Activated naive CD4-positive, alpha-beta T cell treated with anti-CD3 and anti-CD28 coated beads for 36 hours (primary cell): ENCODE data around the gene FRY. TPM values are rescaled to one million over a fixed set of nuclear protein-coding genes. Genes with fewer than 3 reads are reported as not detected.

Source experiments
- CTCF ChIA-PET: fragments of 350-600 bp; sonication (Branson Sonifier 250); formaldehyde crosslinking; loops from one replicate; lab custom pipeline; 2021; ENCODE audit warnings: antibody characterized with exemption; lab: Charles Lee
- DNase-seq: peaks from one replicate; pipeline ENCODE4 v3.0.0-alpha.2; 2020
- H3K27ac Mint-ChIP-seq: one replicate; pipeline ENCODE4 v1.8.0; 2021; ENCODE audit warnings: mild to moderate bottlenecking, mixed read lengths
- H3K27me3 Mint-ChIP-seq: one replicate; pipeline ENCODE4 v1.8.0; 2021; ENCODE audit warnings: low read depth, mixed read lengths
- H3K36me3 Mint-ChIP-seq: one replicate; pipeline ENCODE4 v1.8.0; 2021; ENCODE audit warnings: low read depth, mixed read lengths
- H3K4me1 Mint-ChIP-seq: one replicate; pipeline ENCODE4 v1.8.0; 2021; ENCODE audit warnings: low read depth, mixed read lengths
- H3K4me3 Mint-ChIP-seq: one replicate; pipeline ENCODE4 v1.8.0; 2021; ENCODE audit warnings: mild to moderate bottlenecking, moderate library complexity, mixed read lengths
- H3K9me3 Mint-ChIP-seq: one replicate; pipeline ENCODE4 v1.8.0; 2021; ENCODE audit warnings: mixed read lengths
- intact Hi-C: fragments of 100-400 bp; cut with micrococcal nuclease; formaldehyde crosslinking; loops from one replicate; pipeline ENCODE4 v1.15.1; 2023
- total RNA-seq, 2 experiments: library from RNA; stranded (reverse); gene quantifications; one replicate each; pipeline ENCODE4 v1.2.3, GENCODE V29; 2021

The FRY gene
- total RNA-seq, 2 experiments from 2014 or later, result 7.3 to 7.8 TPM

GRCh38 chr13:32125221-32125689 lies 93.7 kb downstream of the FRY start:
- Mint-ChIP-seq H3K4me1 (no peaks in the 10 kb centered on the region), H3K27me3 (no peaks in the 10 kb centered on the region), H3K4me3 (no peak overlapping the region), H3K36me3 (peaks cover 7% of the 10 kb centered on the region), H3K9me3 (peaks cover 6% of the 10 kb centered on the region), H3K27ac (no peak overlapping the region)
- intact Hi-C loops, result no loop called here
- CTCF ChIA-PET, result no interaction called here
- DNase-seq, result no peak

GRCh38 chr13:32125751-32126150 lies 94.2 kb downstream of the FRY start:
- no peaks in the 10 kb centered on the region for H3K4me1 Mint-ChIP-seq
- H3K27ac Mint-ChIP-seq, result no peak overlapping the region
- no peaks in the 10 kb centered on the region for H3K27me3 Mint-ChIP-seq
- intact Hi-C loops, result no loop called here
- H3K36me3 Mint-ChIP-seq, result peaks cover 7% of the 10 kb centered on the region
- CTCF ChIA-PET, result no interaction called here
- no peak overlapping the region for H3K4me3 Mint-ChIP-seq
- DNase-seq, result no peak
- peaks cover 6% of the 10 kb centered on the region for H3K9me3 Mint-ChIP-seq

- H3K4me3 Mint-ChIP-seq, result no peak overlapping the region
- peaks cover 6% of the 10 kb centered on the region for H3K9me3 Mint-ChIP-seq
- H3K36me3 Mint-ChIP-seq, result peaks cover 7% of the 10 kb centered on the region
- CTCF ChIA-PET, result no interaction called here
- no peak overlapping the region for H3K27ac Mint-ChIP-seq
- no peaks in the 10 kb centered on the region for H3K4me1 Mint-ChIP-seq
- intact Hi-C loops, result no loop called here
- no peaks in the 10 kb centered on the region for H3K27me3 Mint-ChIP-seq
- DNase-seq, result no peak
Measured at GRCh38 chr13:32126278-32126677, 94.7 kb downstream of the FRY start.

GRCh38 chr13:32126756-32127155 lies 95.2 kb downstream of the FRY start:
- Mint-ChIP-seq H3K9me3 (peaks cover 4% of the 10 kb centered on the region), H3K36me3 (peaks cover 10% of the 10 kb centered on the region), H3K4me3 (no peak overlapping the region), H3K27ac (no peak overlapping the region), H3K4me1 (no peaks in the 10 kb centered on the region), H3K27me3 (no peaks in the 10 kb centered on the region)
- intact Hi-C loops, result no loop called here
- DNase-seq, result no peak
- CTCF ChIA-PET, result no interaction called here

GRCh38 chr13:32127691-32128090 lies 96.1 kb downstream of the FRY start:
- intact Hi-C loops, result no loop called here
- CTCF ChIA-PET, result no interaction called here
- H3K27me3 Mint-ChIP-seq, result no peaks in the 10 kb centered on the region

GRCh38 chr13:32134241-32135055 lies 102.9 kb downstream of the FRY start:
- peaks cover 7% of the 10 kb centered on the region for H3K36me3 Mint-ChIP-seq
- no peaks in the 10 kb centered on the region for H3K4me1 Mint-ChIP-seq
- DNase-seq, result no peak
- CTCF ChIA-PET, result no interaction called here
- intact Hi-C loops, result no loop called here
- H3K9me3 Mint-ChIP-seq, result no peaks in the 10 kb centered on the region
- no peaks in the 10 kb centered on the region for H3K27me3 Mint-ChIP-seq
- H3K27ac Mint-ChIP-seq, result no peak overlapping the region
- H3K4me3 Mint-ChIP-seq, result no peak overlapping the region

More at GRCh38 chr13:32127691-32128090, 96.1 kb downstream of the FRY start:
- Mint-ChIP-seq H3K27ac (no peak overlapping the region), H3K9me3 (no peaks in the 10 kb centered on the region), H3K4me3 (no peak overlapping the region), H3K36me3 (peaks cover 10% of the 10 kb centered on the region), H3K4me1 (no peaks in the 10 kb centered on the region)
- no peak for DNase-seq

GRCh38 chr13:32135056-32135390 lies 103.4 kb downstream of the FRY start:
- no peaks in the 10 kb centered on the region for H3K9me3 Mint-ChIP-seq
- no peak for DNase-seq
- no peak overlapping the region for H3K4me3 Mint-ChIP-seq
- no peaks in the 10 kb centered on the region for H3K4me1 Mint-ChIP-seq
- H3K27me3 Mint-ChIP-seq, result no peaks in the 10 kb centered on the region
- CTCF ChIA-PET, result no interaction called here
- intact Hi-C loops, result no loop called here
- no peak overlapping the region for H3K27ac Mint-ChIP-seq
- peaks cover 7% of the 10 kb centered on the region for H3K36me3 Mint-ChIP-seq

- no peaks in the 10 kb centered on the region for H3K27me3 Mint-ChIP-seq
- intact Hi-C loops, result no loop called here
Measured at GRCh38 chr13:32135655-32136054, 104.1 kb downstream of the FRY start.

GRCh38 chr13:32136061-32136460 lies 104.5 kb downstream of the FRY start:
- no peaks in the 10 kb centered on the region for H3K27me3 Mint-ChIP-seq
- intact Hi-C loops, result no loop called here
- no peak overlapping the region for H3K4me3 Mint-ChIP-seq
- no peaks in the 10 kb centered on the region for H3K4me1 Mint-ChIP-seq
- DNase-seq, result no peak
- CTCF ChIA-PET, result interaction anchor here (0.7 kb wide), 1 partner anchor 1316 kb away, joined by 3 read pairs; no protein-coding TSS in a partner anchor
- no peak overlapping the region for H3K27ac Mint-ChIP-seq
- H3K36me3 Mint-ChIP-seq, result peaks cover 7% of the 10 kb centered on the region
- H3K9me3 Mint-ChIP-seq, result no peaks in the 10 kb centered on the region

More at GRCh38 chr13:32135655-32136054, 104.1 kb downstream of the FRY start:
- peaks cover 7% of the 10 kb centered on the region for H3K36me3 Mint-ChIP-seq
- H3K4me3 Mint-ChIP-seq, result no peak overlapping the region
- H3K27ac Mint-ChIP-seq, result no peak overlapping the region
- no peaks in the 10 kb centered on the region for H3K9me3 Mint-ChIP-seq
- CTCF ChIA-PET, result interaction anchor here (0.7 kb wide), 1 partner anchor 1317 kb away, joined by 3 read pairs; no protein-coding TSS in a partner anchor
- no peaks in the 10 kb centered on the region for H3K4me1 Mint-ChIP-seq
- no peak for DNase-seq

GRCh38 chr13:32136716-32137115 lies 105.1 kb downstream of the FRY start:
- CTCF ChIA-PET, result no interaction called here
- no peak for DNase-seq
- Mint-ChIP-seq H3K36me3 (peaks cover 4% of the 10 kb centered on the region), H3K4me3 (no peak overlapping the region), H3K27ac (no peak overlapping the region), H3K4me1 (no peaks in the 10 kb centered on the region), H3K27me3 (no peaks in the 10 kb centered on the region), H3K9me3 (no peaks in the 10 kb centered on the region)
- intact Hi-C loops, result no loop called here

- CTCF ChIA-PET, result no interaction called here
- Mint-ChIP-seq H3K27me3 (no peaks in the 10 kb centered on the region), H3K4me1 (no peaks in the 10 kb centered on the region)
Measured at GRCh38 chr13:32139251-32139650, 107.7 kb downstream of the FRY start.

GRCh38 chr13:32140109-32140508 lies 108.5 kb downstream of the FRY start:
- Mint-ChIP-seq H3K27ac (no peak overlapping the region), H3K4me1 (no peaks in the 10 kb centered on the region), H3K9me3 (no peaks in the 10 kb centered on the region), H3K4me3 (no peak overlapping the region), H3K27me3 (no peaks in the 10 kb centered on the region), H3K36me3 (no peaks in the 10 kb centered on the region)
- CTCF ChIA-PET, result no interaction called here
- intact Hi-C loops, result no loop called here
- DNase-seq, result no peak

More at GRCh38 chr13:32139251-32139650, 107.7 kb downstream of the FRY start:
- intact Hi-C loops, result no loop called here
- no peak for DNase-seq
- H3K36me3 Mint-ChIP-seq, result no peaks in the 10 kb centered on the region
- H3K4me3 Mint-ChIP-seq, result no peak overlapping the region
- no peaks in the 10 kb centered on the region for H3K9me3 Mint-ChIP-seq
- no peak overlapping the region for H3K27ac Mint-ChIP-seq

GRCh38 chr13:32141462-32141861 lies 109.9 kb downstream of the FRY start:
- Mint-ChIP-seq H3K4me1 (no peaks in the 10 kb centered on the region), H3K27me3 (no peaks in the 10 kb centered on the region), H3K27ac (no peak overlapping the region), H3K9me3 (no peaks in the 10 kb centered on the region), H3K4me3 (no peak overlapping the region), H3K36me3 (peaks cover under 1% of the 10 kb centered on the region)
- intact Hi-C loops, result no loop called here
- CTCF ChIA-PET, result no interaction called here
- DNase-seq, result no peak
